ENCODE results near the gene OR10H4. TPM values are rescaled to one million over a fixed set of nuclear protein-coding genes. Genes with fewer than 3 reads are reported as not detected.
"Not testable (repeated sequence)": the region's sequence is repeated elsewhere in the genome, so short reads cannot be mapped to it uniquely, and the experiment has no call there.

The OR10H4 gene
- total and polyA plus RNA-seq, 9 donors: not detected

GRCh38 chr19:15962319-15962718, 13.5 kb downstream of the OR10H4 start:
- no peak for DNase-seq
- 64 to 68% (median 64%) methylated on average over 6 of the region's 6 CpGs for WGBS, 3 donors
- intact Hi-C loops (cut with DNase I): no loop called here

GRCh38 chr19:15964231-15964630, 15.4 kb downstream of the OR10H4 start:
- intact Hi-C loops (cut with DNase I): no loop called here
- no peak for TF ChIP-seq CTCF (IDR thresholded peaks at IDR 0.05)
- no peak for TF ChIP-seq POLR2A (IDR thresholded peaks at IDR 0.05)
- TF ChIP-seq EP300 (IDR thresholded peaks at IDR 0.05): no peak
- Histone ChIP-seq H3K4me3 (no peak overlapping the region), H3K9me3 (peaks cover 0 to 7% of the 10 kb centered on the region in 2 donors), H3K36me3 (no peaks in the 10 kb centered on the region), H3K27ac (no peak overlapping the region), H3K27me3 (no peaks in the 10 kb centered on the region), H3K4me1 (ENCODE audit: insufficient read depth) (no peaks in the 10 kb centered on the region)
- no peak for DNase-seq
- WGBS, 3 donors: 72 to 80% (median 75%) methylated on average over 2 of the region's 2 CpGs

More at GRCh38 chr19:15962319-15962718, 13.5 kb downstream of the OR10H4 start:
- no peak for TF ChIP-seq POLR2A (IDR thresholded peaks at IDR 0.05)
- TF ChIP-seq EP300 (IDR thresholded peaks at IDR 0.05): no peak
- TF ChIP-seq CTCF (IDR thresholded peaks at IDR 0.05): no peak
- H3K27ac ChIP-seq: no peak overlapping the region
- no peaks in the 10 kb centered on the region for H3K4me1 ChIP-seq (ENCODE audit: insufficient read depth)
- no peaks in the 10 kb centered on the region for H3K36me3 ChIP-seq
- H3K9me3 ChIP-seq: peaks cover 0 to 7% of the 10 kb centered on the region in 2 donors
- H3K4me3 ChIP-seq: no peak overlapping the region
- no peaks in the 10 kb centered on the region for H3K27me3 ChIP-seq

GRCh38 chr19:15971224-15971780, 22.5 kb downstream of the OR10H4 start:
- Histone ChIP-seq H3K9me3 (no peaks in the 10 kb centered on the region), H3K4me3 (no peak overlapping the region), H3K27me3 (no peaks in the 10 kb centered on the region), H3K4me1 (ENCODE audit: insufficient read depth) (no peaks in the 10 kb centered on the region), H3K36me3 (no peaks in the 10 kb centered on the region), H3K27ac (no peak overlapping the region)
- no peak for DNase-seq
- WGBS, 3 donors: 48 to 70% (median 58%) methylated on average over 5 of the region's 5 CpGs
- TF ChIP-seq CTCF (IDR thresholded peaks at IDR 0.05): no peak
- no peak for TF ChIP-seq EP300 (IDR thresholded peaks at IDR 0.05)
- TF ChIP-seq POLR2A (IDR thresholded peaks at IDR 0.05): no peak
- intact Hi-C loops (cut with DNase I): no loop called here

- H3K4me3 ChIP-seq; H3K9me3 ChIP-seq; H3K27ac ChIP-seq; DNase-seq; H3K36me3 ChIP-seq; H3K4me1 ChIP-seq (ENCODE audit: insufficient read depth); H3K27me3 ChIP-seq; intact Hi-C loops (cut with DNase I): not testable (repeated sequence)
Observed at GRCh38 chr19:15972043-15972442, 23.2 kb downstream of the OR10H4 start.

GRCh38 chr19:15974856-15975255, 26.0 kb downstream of the OR10H4 start:
- WGBS, 3 donors: 50 to 64% (median 60%) methylated on average over 5 of the region's 5 CpGs
- H3K4me3 ChIP-seq: no peak overlapping the region
- no peak overlapping the region for H3K27ac ChIP-seq
- no peaks in the 10 kb centered on the region for H3K9me3 ChIP-seq
- H3K36me3 ChIP-seq: no peaks in the 10 kb centered on the region
- H3K4me1 ChIP-seq (ENCODE audit: insufficient read depth): no peaks in the 10 kb centered on the region
- no peak for DNase-seq
- TF ChIP-seq EP300 (IDR thresholded peaks at IDR 0.05) (no peak), CTCF (IDR thresholded peaks at IDR 0.05) (no peak), POLR2A (IDR thresholded peaks at IDR 0.05) (no peak)
- intact Hi-C loops (cut with DNase I): no loop called here
- H3K27me3 ChIP-seq: no peaks in the 10 kb centered on the region

Measured in ovary (tissue), 9 donors.